Measurements from ENCODE around the gene ADARB1. TPM values are rescaled to one million over a fixed set of nuclear protein-coding genes. Genes with fewer than 3 reads are reported as not detected.
"Not testable (repeated sequence)": the region's sequence is repeated elsewhere in the genome, so short reads cannot be mapped to it uniquely, and the experiment has no call there.

The ADARB1 gene
- total RNA-seq, 4 donors from 2014 or later = 6.8 to 32.2 (median 17.3) TPM

DNA sequence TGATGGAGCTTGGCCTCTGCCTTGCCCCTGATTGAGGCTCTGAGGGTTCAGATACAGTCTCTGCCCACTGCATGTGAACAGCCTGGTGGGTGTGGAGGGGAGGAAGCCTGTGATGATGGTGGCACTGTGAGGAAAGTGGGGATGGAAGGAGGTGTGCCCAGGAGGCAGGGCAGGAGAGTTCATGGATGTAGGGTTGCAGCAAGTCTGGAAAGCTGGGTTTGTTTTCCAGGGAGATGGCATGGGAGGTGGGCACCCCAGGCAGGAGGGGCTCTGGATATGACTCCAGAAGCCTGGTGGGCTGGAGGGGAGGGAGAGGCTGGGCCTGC is 63.2 kb downstream of the ADARB1 start:
- peak overlapping the region in 1 of 4 donors; percentile 63 for H3K27ac ChIP-seq
- DNase-seq = no peak
- H3K9me3 ChIP-seq = no peaks in the 10 kb centered on the region
- no peaks in the 10 kb centered on the region for H3K27me3 ChIP-seq
- H3K4me3 ChIP-seq = no peak overlapping the region
- no peaks in the 10 kb centered on the region for H3K36me3 ChIP-seq
- in situ Hi-C loops (cut with MboI; ENCODE audit: low pct_ligation_motif_present in 1 of 4, low pct_unique_long_range_greater_than_20kb in 1 of 4, low sequenced_read_pairs in 3 of 4) (loop anchor here (5.0 to 25.0 kb wide), 4 partner anchors 183 to 300 kb away; partner anchors contain the start of gene SLX9 (in 1 of the 4)), intact Hi-C loops (cut with DNase I; ENCODE audit: low total_unique reads) (no loop called here)
- H3K4me1 ChIP-seq = peaks cover 0 to 20% (median 5%) of the 10 kb centered on the region in 4 donors
- TF ChIP-seq, protein P1, sequence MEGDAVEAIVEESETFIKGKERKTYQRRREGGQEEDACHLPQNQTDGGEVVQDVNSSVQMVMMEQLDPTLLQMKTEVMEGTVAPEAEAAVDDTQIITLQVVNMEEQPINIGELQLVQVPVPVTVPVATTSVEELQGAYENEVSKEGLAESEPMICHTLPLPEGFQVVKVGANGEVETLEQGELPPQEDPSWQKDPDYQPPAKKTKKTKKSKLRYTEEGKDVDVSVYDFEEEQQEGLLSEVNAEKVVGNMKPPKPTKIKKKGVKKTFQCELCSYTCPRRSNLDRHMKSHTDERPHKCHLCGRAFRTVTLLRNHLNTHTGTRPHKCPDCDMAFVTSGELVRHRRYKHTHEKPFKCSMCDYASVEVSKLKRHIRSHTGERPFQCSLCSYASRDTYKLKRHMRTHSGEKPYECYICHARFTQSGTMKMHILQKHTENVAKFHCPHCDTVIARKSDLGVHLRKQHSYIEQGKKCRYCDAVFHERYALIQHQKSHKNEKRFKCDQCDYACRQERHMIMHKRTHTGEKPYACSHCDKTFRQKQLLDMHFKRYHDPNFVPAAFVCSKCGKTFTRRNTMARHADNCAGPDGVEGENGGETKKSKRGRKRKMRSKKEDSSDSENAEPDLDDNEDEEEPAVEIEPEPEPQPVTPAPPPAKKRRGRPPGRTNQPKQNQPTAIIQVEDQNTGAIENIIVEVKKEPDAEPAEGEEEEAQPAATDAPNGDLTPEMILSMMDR (IDR thresholded peaks at IDR 0.05) = no peak
- TF ChIP-seq EP300 (IDR thresholded peaks at IDR 0.05; ENCODE audit: low read depth) (no peak), POLR2AphosphoS5 (IDR thresholded peaks at IDR 0.05) (no peak), POLR2A (IDR thresholded peaks at IDR 0.05) (no peak)

DNA sequence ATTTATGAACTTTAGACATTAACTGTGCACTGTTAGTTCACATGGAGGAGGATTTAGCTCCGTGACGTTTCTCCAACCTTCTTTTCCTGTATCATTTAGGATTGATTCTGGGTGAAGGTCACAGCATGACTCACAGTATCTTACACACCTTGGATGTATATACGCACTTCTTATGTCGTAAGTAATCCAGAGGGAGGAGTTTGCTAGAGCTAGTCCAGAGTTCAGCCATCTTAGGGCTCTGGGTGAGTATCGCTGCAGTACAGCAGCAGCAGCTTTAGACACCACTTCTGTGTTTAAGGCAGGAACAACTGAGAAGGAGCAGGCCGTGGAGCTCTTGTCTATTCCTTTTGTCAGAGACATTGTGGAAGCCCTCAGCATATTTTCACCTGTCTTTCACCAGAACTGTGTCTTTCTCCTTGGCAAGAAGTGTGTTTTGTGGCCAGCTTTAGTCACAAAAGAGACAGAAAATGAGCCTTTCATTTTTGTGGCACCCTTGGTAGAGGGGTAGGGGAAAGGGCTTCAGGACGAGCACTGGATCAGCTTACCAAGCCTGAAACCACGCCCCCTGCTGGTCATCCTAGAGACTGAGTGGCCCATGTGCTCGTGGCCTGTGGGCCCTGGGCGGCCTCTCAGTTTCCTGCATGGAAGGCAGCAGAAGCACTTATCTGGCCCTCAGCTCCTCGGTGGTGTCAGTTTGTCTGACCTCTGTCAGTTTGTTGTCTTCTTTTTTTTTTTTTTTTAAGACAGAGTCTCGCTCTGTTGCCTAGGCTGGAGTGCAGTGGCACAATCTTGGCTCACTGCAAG is 64.0 kb downstream of the ADARB1 start:
- TF ChIP-seq POLR2A (IDR thresholded peaks at IDR 0.05) (no peak), POLR2AphosphoS5 (IDR thresholded peaks at IDR 0.05) (peak in 2 of 3 donors; percentile 25 to 48), EP300 (IDR thresholded peaks at IDR 0.05; ENCODE audit: low read depth) (no peak)
- TF ChIP-seq, protein P1 (IDR thresholded peaks at IDR 0.05) = peak; percentile 63 to 78 (median 72)
- intact Hi-C loops (cut with DNase I; ENCODE audit: low total_unique reads) (no loop called here), in situ Hi-C loops (cut with MboI; ENCODE audit: low pct_ligation_motif_present in 1 of 4, low pct_unique_long_range_greater_than_20kb in 1 of 4, low sequenced_read_pairs in 3 of 4) (loop anchor here (5.0 to 25.0 kb wide), 4 partner anchors 184 to 299 kb away; partner anchors contain the start of gene SLX9 (in 1 of the 4))
- peak; percentile 69 for DNase-seq
- no peaks in the 10 kb centered on the region for H3K27me3 ChIP-seq
- no peak overlapping the region for H3K4me3 ChIP-seq
- H3K4me1 ChIP-seq = peaks cover 0 to 15% (median 5%) of the 10 kb centered on the region in 4 donors
- no peaks in the 10 kb centered on the region for H3K36me3 ChIP-seq
- 12 to 41% methylated on average over 6 to 12 of the region's 12 CpGs for WGBS, 2 donors (ENCODE audit: low coverage in 1 of 2)
- peak overlapping the region; percentile 33 to 63 (median 46) for H3K27ac ChIP-seq
- no peaks in the 10 kb centered on the region for H3K9me3 ChIP-seq

DNA sequence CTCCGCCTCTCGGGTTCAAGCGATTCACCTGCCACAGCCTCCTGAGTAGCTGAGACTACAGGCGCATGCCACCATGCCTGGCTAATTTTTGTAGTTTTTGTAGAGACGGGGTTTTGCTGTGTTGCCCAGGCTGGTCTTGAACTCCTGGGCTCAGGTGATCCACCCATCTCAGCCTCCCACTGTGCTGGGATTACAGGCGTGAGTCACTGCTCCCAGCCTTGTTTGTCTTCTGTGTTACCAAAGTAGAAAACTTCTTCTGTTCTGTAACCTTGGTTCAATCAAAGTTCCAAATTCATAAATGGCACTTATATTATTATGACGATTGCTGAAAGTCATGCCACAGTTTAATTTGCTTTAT is 64.6 kb downstream of the ADARB1 start:
- WGBS, 2 donors (ENCODE audit: low coverage in 1 of 2) = 94 to 100% methylated on average over 2 to 7 of the region's 7 CpGs
- H3K9me3 ChIP-seq; H3K36me3 ChIP-seq; H3K4me3 ChIP-seq; DNase-seq; intact Hi-C loops (cut with DNase I; ENCODE audit: low total_unique reads); H3K27me3 ChIP-seq: not testable (repeated sequence)
- in situ Hi-C loops (cut with MboI; ENCODE audit: low pct_ligation_motif_present in 1 of 4, low pct_unique_long_range_greater_than_20kb in 1 of 4, low sequenced_read_pairs in 3 of 4) = loop anchor here (5.0 to 25.0 kb wide), 4 partner anchors 184 to 298 kb away; partner anchors contain the start of gene SLX9 (in 1 of the 4)
- Histone ChIP-seq H3K27ac (peak overlapping the region in 2 of 4 donors; percentile 55 to 63), H3K4me1 (peaks cover 0 to 15% (median 5%) of the 10 kb centered on the region in 4 donors)

DNA sequence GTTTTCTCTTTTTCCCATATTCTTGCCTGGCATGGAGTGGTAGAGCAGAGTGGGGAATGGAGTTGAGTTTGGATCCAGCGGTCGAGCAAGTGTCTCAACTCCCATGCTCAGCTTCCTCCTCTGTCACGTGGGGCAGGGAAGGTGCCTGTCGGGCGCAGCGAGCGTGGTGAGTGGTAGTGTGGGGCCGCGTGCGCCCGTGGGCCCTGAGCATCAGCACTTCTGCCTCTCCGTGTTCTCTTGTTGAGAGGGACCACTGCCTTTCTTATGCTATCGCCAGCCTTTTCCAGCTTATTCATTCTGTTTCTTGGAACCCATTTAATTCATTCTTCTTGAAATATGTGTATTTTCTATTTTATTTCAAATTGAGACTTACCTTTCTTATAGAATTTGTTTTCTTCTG is 65.1 kb downstream of the ADARB1 start:
- in situ Hi-C loops (cut with MboI; ENCODE audit: low pct_ligation_motif_present in 1 of 4, low pct_unique_long_range_greater_than_20kb in 1 of 4, low sequenced_read_pairs in 3 of 4) = loop anchor here (5.0 to 25.0 kb wide), 4 partner anchors 185 to 298 kb away; partner anchors contain the start of gene SLX9 (in 1 of the 4)
- Histone ChIP-seq H3K4me1 (peaks cover 0 to 15% (median 5%) of the 10 kb centered on the region in 4 donors), H3K36me3 (no peaks in the 10 kb centered on the region), H3K27ac (no peak overlapping the region), H3K9me3 (no peaks in the 10 kb centered on the region), H3K27me3 (no peaks in the 10 kb centered on the region), H3K4me3 (no peak overlapping the region)
- 70 to 94% methylated on average over 2 to 13 of the region's 13 CpGs for WGBS, 2 donors (ENCODE audit: low coverage in 1 of 2)
- no peak for DNase-seq
- intact Hi-C loops (cut with DNase I; ENCODE audit: low total_unique reads) = no loop called here
- TF ChIP-seq POLR2A (IDR thresholded peaks at IDR 0.05) (no peak), EP300 (IDR thresholded peaks at IDR 0.05; ENCODE audit: low read depth) (no peak), POLR2AphosphoS5 (IDR thresholded peaks at IDR 0.05) (no peak)

DNA sequence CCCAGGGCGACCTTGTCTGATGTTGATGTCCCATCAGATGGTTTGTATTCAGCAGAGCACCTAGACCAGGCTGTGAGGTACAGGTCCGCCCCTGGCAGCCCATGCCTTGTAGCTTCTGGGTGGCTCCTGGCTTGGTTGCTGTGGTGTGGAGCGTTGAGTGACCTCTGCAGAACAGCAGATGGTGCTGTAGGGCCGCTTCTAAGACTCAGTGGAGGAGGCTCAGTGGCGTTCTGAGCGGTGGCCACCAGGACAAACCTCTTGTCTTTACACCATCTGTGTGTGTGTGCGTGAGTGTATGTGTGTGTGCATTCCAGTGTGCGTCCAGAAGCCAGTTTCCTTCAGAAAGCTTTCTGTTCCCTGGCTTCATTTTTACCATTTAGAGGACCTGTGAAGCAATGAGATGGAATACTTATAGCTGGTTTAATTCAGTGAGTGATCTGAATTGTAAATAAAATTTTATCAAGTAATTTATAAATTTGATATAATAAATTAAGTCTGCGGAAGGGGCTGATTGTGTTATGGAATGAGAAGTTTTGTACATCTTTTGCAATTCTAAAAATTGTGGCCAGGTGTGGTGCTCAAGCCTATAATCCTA is 66.1 kb downstream of the ADARB1 start:
- H3K9me3 ChIP-seq = no peaks in the 10 kb centered on the region
- peak; percentile 77 for DNase-seq
- no peak overlapping the region for H3K27ac ChIP-seq
- no peak overlapping the region for H3K4me3 ChIP-seq
- H3K27me3 ChIP-seq = no peaks in the 10 kb centered on the region
- peaks cover 0 to 15% (median 5%) of the 10 kb centered on the region in 4 donors for H3K4me1 ChIP-seq
- TF ChIP-seq POLR2A (IDR thresholded peaks at IDR 0.05) (no peak), POLR2AphosphoS5 (IDR thresholded peaks at IDR 0.05) (no peak), EP300 (IDR thresholded peaks at IDR 0.05; ENCODE audit: low read depth) (no peak)
- TF ChIP-seq, protein P1 (IDR thresholded peaks at IDR 0.05) = peak; percentile 58 to 91 (median 70)
- in situ Hi-C loops (cut with MboI; ENCODE audit: low pct_ligation_motif_present in 1 of 4, low pct_unique_long_range_greater_than_20kb in 1 of 4, low sequenced_read_pairs in 3 of 4) (loop anchor here in 2 of 4 donors (10.0 to 25.0 kb wide), 2 partner anchors 297 to 304 kb away; no protein-coding TSS in a partner anchor), intact Hi-C loops (cut with DNase I; ENCODE audit: low total_unique reads) (no loop called here)
- no peaks in the 10 kb centered on the region for H3K36me3 ChIP-seq
- WGBS, 2 donors (ENCODE audit: low coverage in 1 of 2) = 21 to 83% methylated on average over 1 to 7 of the region's 9 CpGs

DNA sequence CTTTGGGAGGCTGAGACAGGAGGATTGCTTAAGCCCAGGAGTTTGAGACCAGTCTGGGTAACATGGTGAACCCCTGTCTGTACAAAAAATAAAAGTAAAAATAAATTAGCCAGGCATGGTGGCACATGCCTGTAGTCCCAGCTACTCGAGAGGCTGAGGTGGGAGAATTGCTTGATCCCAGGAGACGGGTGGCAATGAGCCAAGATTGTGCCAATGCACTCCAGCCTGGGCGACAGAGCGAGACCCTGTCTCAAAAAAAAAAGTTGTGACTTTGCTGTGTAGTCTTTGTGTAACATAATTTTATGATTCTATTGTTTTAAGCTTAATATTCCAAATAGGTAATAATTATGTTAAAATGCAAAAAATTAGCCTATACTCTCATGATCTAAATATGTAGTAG is 66.6 kb downstream of the ADARB1 start:
- DNase-seq; intact Hi-C loops (cut with DNase I; ENCODE audit: low total_unique reads); H3K4me3 ChIP-seq; H3K36me3 ChIP-seq; H3K9me3 ChIP-seq; H3K27ac ChIP-seq; H3K27me3 ChIP-seq: not testable (repeated sequence)
- peaks cover 0 to 15% (median 5%) of the 10 kb centered on the region in 4 donors for H3K4me1 ChIP-seq
- 92 to 94% methylated on average over 4 of the region's 4 CpGs for WGBS, 2 donors (ENCODE audit: low coverage in 1 of 2)
- in situ Hi-C loops (cut with MboI; ENCODE audit: low pct_ligation_motif_present in 1 of 4, low pct_unique_long_range_greater_than_20kb in 1 of 4, low sequenced_read_pairs in 3 of 4) = loop anchor here in 2 of 4 donors (10.0 to 25.0 kb wide), 2 partner anchors 296 to 304 kb away; no protein-coding TSS in a partner anchor

Data from transverse colon (tissue), 4 donors.